ENCODE data around the gene PIK3R4.

The PIK3R4 gene

GRCh38 chr3:130635978-130636377 lies 110.7 kb downstream of the PIK3R4 start:
- H3K36me3 ChIP-seq (ENCODE audit: control insufficient read depth, low read length), result no peaks in the 10 kb centered on the region
- H4K20me1 ChIP-seq (ENCODE audit: control insufficient read depth, insufficient read depth, low read depth, low read length), result no peaks in the 10 kb centered on the region
- no peak overlapping the region for H3K27ac ChIP-seq (ENCODE audit: low read depth, low read length)
- no peak overlapping the region for H3K4me3 ChIP-seq (ENCODE audit: low read length)
- no peaks in the 10 kb centered on the region for H3K27me3 ChIP-seq (ENCODE audit: control insufficient read depth, low read length)
- no peaks in the 10 kb centered on the region for H3K4me1 ChIP-seq (ENCODE audit: control insufficient read depth, low read length)
- H3F3A ChIP-seq (ENCODE audit: control insufficient read depth, insufficient read depth), result no peaks in the 10 kb centered on the region
- H3K4me2 ChIP-seq (ENCODE audit: low read length), result no peak overlapping the region
- H3K9me2 ChIP-seq (replicated peaks; ENCODE audit: control insufficient read depth, low read length), result no peaks in the 10 kb centered on the region
- no peaks in the 10 kb centered on the region for H3K79me2 ChIP-seq (ENCODE audit: control insufficient read depth, low read length)
- H3K9me3 ChIP-seq (ENCODE audit: control insufficient read depth, insufficient read depth, low read length), result no peaks in the 10 kb centered on the region
- no peak for TF ChIP-seq EZH2phosphoT487 (IDR thresholded peaks at IDR 0.05; ENCODE audit: borderline replicate concordance, low read length)
- no peak for TF ChIP-seq CTCF (IDR thresholded peaks at IDR 0.05; ENCODE audit: low read depth, low read length, poor library complexity, severe bottlenecking)

GRCh38 chr3:130635285-130635684 lies 111.3 kb downstream of the PIK3R4 start:
- no peaks in the 10 kb centered on the region for H3K9me3 ChIP-seq (ENCODE audit: control insufficient read depth, insufficient read depth, low read length)
- H3K79me2 ChIP-seq (ENCODE audit: control insufficient read depth, low read length), result no peaks in the 10 kb centered on the region
- no peak for TF ChIP-seq CTCF (IDR thresholded peaks at IDR 0.05; ENCODE audit: low read depth, low read length, poor library complexity, severe bottlenecking)
- no peak for TF ChIP-seq EZH2phosphoT487 (IDR thresholded peaks at IDR 0.05; ENCODE audit: borderline replicate concordance, low read length)
- H3K4me3 ChIP-seq (ENCODE audit: low read length), result no peak overlapping the region
- no peaks in the 10 kb centered on the region for H3F3A ChIP-seq (ENCODE audit: control insufficient read depth, insufficient read depth)
- H3K4me2 ChIP-seq (ENCODE audit: low read length), result no peak overlapping the region
- no peak overlapping the region for H3K27ac ChIP-seq (ENCODE audit: low read depth, low read length)
- H3K9me2 ChIP-seq (replicated peaks; ENCODE audit: control insufficient read depth, low read length), result no peaks in the 10 kb centered on the region
- H3K36me3 ChIP-seq (ENCODE audit: control insufficient read depth, low read length), result no peaks in the 10 kb centered on the region
- no peaks in the 10 kb centered on the region for H3K4me1 ChIP-seq (ENCODE audit: control insufficient read depth, low read length)
- H4K20me1 ChIP-seq (ENCODE audit: control insufficient read depth, insufficient read depth, low read depth, low read length), result no peaks in the 10 kb centered on the region
- H3K27me3 ChIP-seq (ENCODE audit: control insufficient read depth, low read length), result no peaks in the 10 kb centered on the region
